Activated CD4-positive, alpha-beta memory T cell treated with anti-CD3 and anti-CD28 coated beads for 36 hours (primary cell): ENCODE data around the gene LCA5L. TPM values are rescaled to one million over a fixed set of nuclear protein-coding genes. Genes with fewer than 3 reads are reported as not detected.
"Not testable (repeated sequence)": the region's sequence is repeated elsewhere in the genome, so short reads cannot be mapped to it uniquely, and the experiment has no call there.

Source experiments
- CTCF ChIA-PET: fragments of 350-600 bp; sonication (Branson Sonifier 250); formaldehyde crosslinking; loops from one replicate; lab custom pipeline; 2021; ENCODE audit warnings: antibody characterized with exemption, inconsistent platforms; lab: Charles Lee
- POLR2A ChIA-PET: fragments of 350-600 bp; sonication (Branson Sonifier 250); formaldehyde crosslinking; loops from one replicate; lab custom pipeline; 2021; ENCODE audit warnings: antibody characterized with exemption; lab: Charles Lee
- DNase-seq: peaks from one replicate; pipeline ENCODE4 v3.0.0-alpha.2; 2020
- H3K27ac Mint-ChIP-seq: one replicate; pipeline ENCODE4 v1.8.0; 2021; ENCODE audit warnings: mixed read lengths
- H3K27me3 Mint-ChIP-seq: one replicate; pipeline ENCODE4 v1.8.0; 2021; ENCODE audit warnings: mixed read lengths
- H3K36me3 Mint-ChIP-seq: one replicate; pipeline ENCODE4 v1.8.0; 2021; ENCODE audit warnings: mixed read lengths
- H3K4me1 Mint-ChIP-seq: one replicate; pipeline ENCODE4 v1.8.0; 2021; ENCODE audit warnings: low read depth, mixed read lengths
- H3K4me3 Mint-ChIP-seq: one replicate; pipeline ENCODE4 v1.8.0; 2021; ENCODE audit warnings: mild to moderate bottlenecking, mixed read lengths
- H3K9me3 Mint-ChIP-seq: one replicate; pipeline ENCODE4 v1.8.0; 2021; ENCODE audit warnings: mixed read lengths
- intact Hi-C: fragments of 100-400 bp; cut with micrococcal nuclease; formaldehyde crosslinking; loops from one replicate; pipeline ENCODE4 v1.15.1; 2023
- total RNA-seq, 2 experiments: library from RNA; stranded (reverse); gene quantifications; one replicate each; pipeline ENCODE4 v1.2.3, GENCODE V29; 2021

The LCA5L gene
- total RNA-seq, 2 experiments from 2014 or later, result 0.22 to 0.36 TPM

DNA sequence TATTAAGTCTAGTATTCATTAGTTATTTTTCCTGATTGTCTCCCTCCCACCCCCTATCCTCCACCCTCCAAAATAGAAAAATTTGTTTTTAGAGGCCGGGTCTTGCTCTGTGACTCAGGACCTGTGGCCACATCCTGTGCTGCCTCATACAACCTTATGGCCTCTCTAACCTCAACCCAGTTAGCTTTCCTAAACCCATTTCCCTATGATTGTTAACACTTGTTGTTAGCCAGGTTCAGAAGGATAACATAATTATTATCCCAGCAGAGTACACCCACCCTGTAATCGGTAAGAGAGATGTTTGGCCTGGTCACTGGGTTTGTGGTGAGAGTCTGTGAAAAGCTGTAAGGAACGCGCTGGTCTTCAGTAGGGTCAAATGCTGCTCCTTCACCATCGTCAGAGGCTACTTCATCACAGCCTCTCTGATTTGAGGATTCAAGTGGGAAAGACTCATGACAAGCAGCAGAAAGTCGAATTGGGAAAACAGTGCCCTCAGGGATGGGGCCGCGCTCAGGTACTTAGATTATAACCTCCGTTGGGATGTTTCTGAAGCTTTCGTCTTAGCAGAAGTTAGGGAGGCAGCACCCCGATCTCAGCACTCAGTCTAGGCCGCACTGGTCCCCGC is 60.8 kb downstream of the LCA5L start:
- Mint-ChIP-seq H3K9me3 (no peaks in the 10 kb centered on the region), H3K4me3 (no peak overlapping the region), H3K27me3 (no peaks in the 10 kb centered on the region), H3K4me1 (peaks cover 43% of the 10 kb centered on the region), H3K27ac (peak overlapping the region; percentile 72), H3K36me3 (no peaks in the 10 kb centered on the region)
- POLR2A ChIA-PET, result interaction anchor here (0.6 to 1.0 kb wide), 2 partner anchors 70 to 631 kb away, joined by 3 read pairs; no protein-coding TSS in a partner anchor
- intact Hi-C loops, result loop anchor here (5.0 to 10.0 kb wide), 3 partner anchors 580 to 877 kb away; partner anchors contain the start of gene ETS2
- peak; percentile 37 for DNase-seq
- CTCF ChIA-PET, result interaction anchor here (1.0 to 1.5 kb wide), 2 partner anchors 11 to 36 kb away, joined by 3 to 4 read pairs; no protein-coding TSS in a partner anchor

DNA sequence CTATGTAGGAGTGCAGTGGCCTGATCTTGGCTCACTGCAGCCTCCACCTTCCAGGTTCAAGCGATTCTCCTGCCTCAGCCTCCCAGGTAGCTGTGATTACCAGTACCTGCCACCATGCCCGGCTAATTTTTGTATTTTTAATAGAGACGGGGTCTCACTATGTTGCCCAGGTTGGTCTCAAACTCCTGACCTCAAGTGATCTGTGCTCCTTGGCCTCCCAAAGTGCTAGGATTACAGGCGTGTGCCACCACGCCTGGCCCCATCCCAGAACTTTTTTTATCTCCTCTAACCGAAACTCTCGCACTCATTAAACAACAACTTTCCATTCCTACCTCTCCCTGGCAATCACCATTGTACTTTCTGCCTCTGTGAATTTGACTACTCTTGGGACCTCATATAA is 63.5 kb downstream of the LCA5L start:
- H3K27me3 Mint-ChIP-seq, DNase-seq, H3K4me3 Mint-ChIP-seq, POLR2A ChIA-PET, H3K9me3 Mint-ChIP-seq, H3K27ac Mint-ChIP-seq, H3K36me3 Mint-ChIP-seq, CTCF ChIA-PET: not testable (repeated sequence)
- H3K4me1 Mint-ChIP-seq, result peaks cover 29% of the 10 kb centered on the region
- intact Hi-C loops, result loop anchor here (10.0 kb wide), 2 partner anchors 577 to 617 kb away; partner anchors contain the start of gene ETS2

- H3K4me1 Mint-ChIP-seq, result peaks cover 26% of the 10 kb centered on the region
- CTCF ChIA-PET, result interaction anchor here (0.8 to 1.5 kb wide), 3 partner anchors 31 to 69 kb away, joined by 3 to 5 read pairs (median 3); no protein-coding TSS in a partner anchor
- POLR2A ChIA-PET, result interaction anchor here (1.2 to 1.9 kb wide), 3 partner anchors 32 to 67 kb away, joined by 3 to 23 read pairs (median 8); partner anchors contain the start of genes BRWD1 and HMGN1
- no peak for DNase-seq
- H3K36me3 Mint-ChIP-seq, result no peaks in the 10 kb centered on the region
- no peaks in the 10 kb centered on the region for H3K9me3 Mint-ChIP-seq
- peak overlapping the region; percentile 80 for H3K27ac Mint-ChIP-seq
- H3K27me3 Mint-ChIP-seq, result peaks cover 2% of the 10 kb centered on the region
- peak overlapping the region; percentile 91 for H3K4me3 Mint-ChIP-seq
- intact Hi-C loops, result loop anchor here (2.0 to 10.0 kb wide), 3 partner anchors 68 to 616 kb away; partner anchors contain the start of genes BRWD1 and ETS2
These were observed 64.6 kb downstream of the LCA5L start for GRCh38 chr21:39381009-39381408.

DNA sequence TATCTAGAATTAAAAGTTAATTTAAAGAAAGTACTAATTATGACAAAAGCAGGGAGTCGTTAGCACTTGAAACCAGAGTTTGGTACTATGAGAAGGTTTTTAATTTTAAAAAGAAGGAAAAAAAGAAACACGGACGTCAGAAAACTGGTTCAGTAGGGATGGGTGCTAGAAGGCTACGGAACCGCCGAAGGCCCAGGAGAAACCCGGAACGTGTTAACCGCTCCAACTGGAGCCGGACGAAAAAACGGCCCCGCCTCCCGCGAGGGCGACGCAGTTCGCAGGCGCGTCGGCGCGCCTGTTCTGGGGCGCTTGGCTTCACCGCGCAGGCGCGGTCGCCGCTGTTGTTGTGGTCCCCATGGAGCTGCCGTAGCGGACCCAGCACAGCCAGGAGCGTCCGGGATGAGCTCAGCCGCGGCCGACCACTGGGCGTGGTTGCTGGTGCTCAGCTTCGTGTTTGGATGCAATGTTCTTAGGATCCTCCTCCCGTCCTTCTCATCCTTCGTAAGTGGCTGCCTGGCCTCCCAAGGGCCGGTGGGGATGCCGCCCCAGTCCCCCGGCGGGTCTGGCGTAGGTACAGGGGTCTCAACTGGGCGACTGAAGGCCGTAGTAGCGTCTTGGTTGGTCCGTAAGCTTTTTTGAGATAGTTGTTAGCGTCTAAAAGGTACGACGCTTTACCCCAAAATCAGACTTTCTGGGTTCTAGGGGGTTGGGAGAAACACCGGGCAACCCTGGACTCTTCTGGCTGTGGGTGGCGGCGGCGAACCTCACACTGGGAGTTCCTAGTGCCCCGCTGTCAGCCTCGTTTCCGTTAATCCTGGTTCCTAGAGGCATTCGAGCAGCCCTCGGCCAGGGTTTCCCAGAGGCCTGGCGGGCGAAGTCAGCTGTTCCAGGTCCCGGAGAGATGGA is 65.3 kb downstream of the LCA5L start:
- ChIA-PET CTCF (interaction anchor here (0.8 to 1.5 kb wide), 3 partner anchors 31 to 68 kb away, joined by 3 to 5 read pairs (median 3); no protein-coding TSS in a partner anchor), POLR2A (interaction anchor here (0.9 to 1.9 kb wide), 5 partner anchors 32 to 68 kb away, joined by 3 to 23 read pairs (median 8); partner anchors contain the start of genes BRWD1 and HMGN1)
- DNase-seq, result peak; percentile 96
- Mint-ChIP-seq H3K36me3 (no peaks in the 10 kb centered on the region), H3K4me3 (peak overlapping the region; percentile 91), H3K27me3 (peaks cover 2% of the 10 kb centered on the region), H3K4me1 (peaks cover 24% of the 10 kb centered on the region), H3K27ac (peak overlapping the region; percentile 80), H3K9me3 (no peaks in the 10 kb centered on the region)
- intact Hi-C loops, result loop anchor here (1.0 to 10.0 kb wide), 6 partner anchors 8 to 615 kb away; partner anchors contain the start of genes BRWD1, ETS2, HMGN1 and LCA5L

DNA sequence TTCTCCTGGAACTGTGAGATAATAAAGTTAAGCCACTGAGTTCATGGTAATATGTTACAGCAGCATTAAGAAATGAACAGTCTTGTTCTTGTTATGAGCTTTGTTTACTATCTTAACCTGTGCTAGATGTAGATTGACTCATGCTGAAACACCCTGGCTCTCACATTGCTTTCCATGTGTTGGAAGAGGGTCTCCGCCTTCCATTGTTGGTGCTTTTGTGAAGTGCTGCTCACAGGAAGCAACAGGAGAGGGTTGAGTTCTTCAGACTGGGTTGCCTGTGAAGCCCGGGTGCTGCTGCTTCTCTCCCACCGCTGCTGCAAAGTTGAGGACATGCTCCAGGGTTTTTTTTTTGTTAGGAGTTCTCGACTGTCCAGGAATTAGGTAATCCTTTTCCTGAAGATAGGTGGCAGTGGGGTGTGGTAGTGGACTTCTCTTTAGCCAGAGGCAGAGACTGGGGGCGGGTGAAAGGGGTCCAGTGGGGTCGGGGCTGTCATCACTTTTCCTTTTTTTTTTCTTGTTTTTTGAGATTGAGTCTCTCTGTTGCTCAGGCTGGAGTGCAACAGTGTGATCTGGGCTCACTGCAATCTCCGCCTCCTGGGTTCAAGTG is 68.0 kb downstream of the LCA5L start:
- no peaks in the 10 kb centered on the region for H3K9me3 Mint-ChIP-seq
- H3K27me3 Mint-ChIP-seq, result peaks cover 2% of the 10 kb centered on the region
- no peaks in the 10 kb centered on the region for H3K36me3 Mint-ChIP-seq
- no peak for DNase-seq
- no peak overlapping the region for H3K27ac Mint-ChIP-seq
- intact Hi-C loops, result no loop called here
- POLR2A ChIA-PET, result interaction anchor here (1.0 kb wide), 1 partner anchor 10 kb away, joined by 3 read pairs; no protein-coding TSS in a partner anchor
- CTCF ChIA-PET, result no interaction called here
- no peak overlapping the region for H3K4me3 Mint-ChIP-seq
- peaks cover 16% of the 10 kb centered on the region for H3K4me1 Mint-ChIP-seq

DNA sequence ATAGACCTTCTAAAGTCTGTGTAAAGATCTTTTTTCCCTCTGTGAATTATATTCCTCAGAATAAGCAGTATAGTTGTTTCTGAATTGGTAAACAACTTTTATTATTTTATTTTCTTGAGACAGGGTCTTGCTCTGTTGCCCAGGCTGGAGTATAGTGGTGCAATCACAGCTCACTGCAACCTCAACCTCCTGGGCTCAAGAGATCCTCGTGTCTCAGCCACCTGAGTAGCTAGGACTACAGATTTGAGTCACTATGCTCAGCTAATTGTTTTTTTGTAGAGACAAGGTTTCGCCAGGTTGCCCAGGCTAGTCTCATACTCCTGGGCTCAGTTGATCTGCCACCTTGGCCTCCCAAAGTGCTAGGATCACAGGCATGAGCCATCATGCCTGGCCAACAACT is 70.1 kb downstream of the LCA5L start:
- Mint-ChIP-seq H3K9me3 (no peaks in the 10 kb centered on the region), H3K27me3 (peaks cover 2% of the 10 kb centered on the region), H3K4me3 (no peak overlapping the region), H3K36me3 (no peaks in the 10 kb centered on the region), H3K27ac (no peak overlapping the region), H3K4me1 (peaks cover 6% of the 10 kb centered on the region)
- POLR2A ChIA-PET, result no interaction called here
- CTCF ChIA-PET, result no interaction called here
- DNase-seq, result no peak
- intact Hi-C loops, result no loop called here

- CTCF ChIA-PET, result interaction anchor here (0.8 to 1.2 kb wide), 3 partner anchors 11 to 66 kb away, joined by 3 to 6 read pairs (median 4); no protein-coding TSS in a partner anchor
- DNase-seq, result no peak
- H3K9me3 Mint-ChIP-seq, result no peaks in the 10 kb centered on the region
- H3K27me3 Mint-ChIP-seq, result peaks cover 2% of the 10 kb centered on the region
- POLR2A ChIA-PET, result interaction anchor here (1.2 kb wide), 1 partner anchor 13 kb away, joined by 3 read pairs; no protein-coding TSS in a partner anchor
- no peak overlapping the region for H3K4me3 Mint-ChIP-seq
- no peak overlapping the region for H3K27ac Mint-ChIP-seq
- intact Hi-C loops, result no loop called here
- peaks cover 6% of the 10 kb centered on the region for H3K4me1 Mint-ChIP-seq
- H3K36me3 Mint-ChIP-seq, result no peaks in the 10 kb centered on the region
These were observed 71.5 kb downstream of the LCA5L start for GRCh38 chr21:39374046-39374445.

- Mint-ChIP-seq H3K4me1 (peaks cover 6% of the 10 kb centered on the region), H3K27ac (no peak overlapping the region), H3K4me3 (no peak overlapping the region), H3K36me3 (no peaks in the 10 kb centered on the region), H3K27me3 (peaks cover 2% of the 10 kb centered on the region), H3K9me3 (no peaks in the 10 kb centered on the region)
- intact Hi-C loops, result no loop called here
- CTCF ChIA-PET, result interaction anchor here (0.8 to 1.2 kb wide), 3 partner anchors 11 to 66 kb away, joined by 3 to 6 read pairs (median 4); no protein-coding TSS in a partner anchor
- no peak for DNase-seq
- POLR2A ChIA-PET, result interaction anchor here (1.2 kb wide), 1 partner anchor 14 kb away, joined by 3 read pairs; no protein-coding TSS in a partner anchor
These were observed 71.9 kb downstream of the LCA5L start for GRCh38 chr21:39373634-39374033.

GRCh38 chr21:39369896-39370288 is 75.7 kb downstream of the LCA5L start:
- POLR2A ChIA-PET, H3K4me1 Mint-ChIP-seq, H3K27me3 Mint-ChIP-seq, DNase-seq, CTCF ChIA-PET, H3K36me3 Mint-ChIP-seq, H3K4me3 Mint-ChIP-seq, H3K9me3 Mint-ChIP-seq, H3K27ac Mint-ChIP-seq, intact Hi-C loops: not testable (repeated sequence)

GRCh38 chr21:39367783-39368182 is 77.8 kb downstream of the LCA5L start:
- H3K4me3 Mint-ChIP-seq, result no peak overlapping the region
- DNase-seq, result no peak
- H3K4me1 Mint-ChIP-seq, result no peaks in the 10 kb centered on the region
- H3K27me3 Mint-ChIP-seq, result no peaks in the 10 kb centered on the region
- no peaks in the 10 kb centered on the region for H3K36me3 Mint-ChIP-seq
- no peak overlapping the region for H3K27ac Mint-ChIP-seq
- CTCF ChIA-PET, result no interaction called here
- POLR2A ChIA-PET, result no interaction called here
- H3K9me3 Mint-ChIP-seq, result no peaks in the 10 kb centered on the region
- intact Hi-C loops, result no loop called here

GRCh38 chr21:39366563-39366962 is 79.0 kb downstream of the LCA5L start:
- Mint-ChIP-seq H3K27me3 (no peaks in the 10 kb centered on the region), H3K4me1 (no peaks in the 10 kb centered on the region), H3K9me3 (no peaks in the 10 kb centered on the region), H3K27ac (no peak overlapping the region), H3K4me3 (no peak overlapping the region), H3K36me3 (no peaks in the 10 kb centered on the region)
- DNase-seq, result no peak
- POLR2A ChIA-PET, result no interaction called here
- intact Hi-C loops, result no loop called here
- CTCF ChIA-PET, result no interaction called here
